ENCODE measurements around the gene TENM3.

The TENM3 gene

GRCh38 chr4:182825003-182825402, 581.8 kb downstream of the TENM3 start:
- no peak for DNase-seq (ENCODE audit: insufficient read length, low spot score)

GRCh38 chr4:182825786-182826185, 582.6 kb downstream of the TENM3 start:
- DNase-seq (ENCODE audit: insufficient read length, low spot score) (no peak), FAIRE-seq (no peak)
- TF ChIP-seq CTCF (IDR thresholded peaks at IDR 0.05; ENCODE audit: insufficient read depth, missing control alignments) = no peak

More at GRCh38 chr4:182825003-182825402, 581.8 kb downstream of the TENM3 start:
- FAIRE-seq = no peak
- no peak for TF ChIP-seq CTCF (IDR thresholded peaks at IDR 0.05; ENCODE audit: insufficient read depth, missing control alignments)

GRCh38 chr4:182826391-182826790, 583.2 kb downstream of the TENM3 start:
- FAIRE-seq (no peak), DNase-seq (ENCODE audit: insufficient read length, low spot score) (no peak)
- TF ChIP-seq CTCF (IDR thresholded peaks at IDR 0.05; ENCODE audit: insufficient read depth, missing control alignments) = no peak

- TF ChIP-seq CTCF (IDR thresholded peaks at IDR 0.05; ENCODE audit: insufficient read depth, missing control alignments) = no peak
- FAIRE-seq (no peak), DNase-seq (ENCODE audit: insufficient read length, low spot score) (no peak)
Measured at GRCh38 chr4:182827166-182827565, 584.0 kb downstream of the TENM3 start.

GRCh38 chr4:182827954-182828353, 584.8 kb downstream of the TENM3 start:
- FAIRE-seq (no peak), DNase-seq (ENCODE audit: insufficient read length, low spot score) (no peak)
- no peak for TF ChIP-seq CTCF (IDR thresholded peaks at IDR 0.05; ENCODE audit: insufficient read depth, missing control alignments)

GRCh38 chr4:182828360-182829025, 585.3 kb downstream of the TENM3 start:
- DNase-seq (ENCODE audit: insufficient read length, low spot score) (no peak), FAIRE-seq (no peak)

More at GRCh38 chr4:182828360-182829025, 585.3 kb downstream of the TENM3 start:
- no peak for TF ChIP-seq CTCF (IDR thresholded peaks at IDR 0.05; ENCODE audit: insufficient read depth, missing control alignments)

Measured in D721Med (cell line).